HG02798 (cell line): ENCODE results near the gene CSTF1.
"Not testable (repeated sequence)": the region's sequence is repeated elsewhere in the genome, so short reads cannot be mapped to it uniquely, and the experiment has no call there.

ENCODE experiments used
- ATAC-seq: cut with Tn5 transposase; IDR thresholded peaks from one replicate; pipeline ENCODE4 v1.9.1; 2021; ENCODE audit warnings: mild to moderate bottlenecking; ENCODE audit not compliant: unreplicated experiment, poor library complexity

CSTF1 gene

DNA sequence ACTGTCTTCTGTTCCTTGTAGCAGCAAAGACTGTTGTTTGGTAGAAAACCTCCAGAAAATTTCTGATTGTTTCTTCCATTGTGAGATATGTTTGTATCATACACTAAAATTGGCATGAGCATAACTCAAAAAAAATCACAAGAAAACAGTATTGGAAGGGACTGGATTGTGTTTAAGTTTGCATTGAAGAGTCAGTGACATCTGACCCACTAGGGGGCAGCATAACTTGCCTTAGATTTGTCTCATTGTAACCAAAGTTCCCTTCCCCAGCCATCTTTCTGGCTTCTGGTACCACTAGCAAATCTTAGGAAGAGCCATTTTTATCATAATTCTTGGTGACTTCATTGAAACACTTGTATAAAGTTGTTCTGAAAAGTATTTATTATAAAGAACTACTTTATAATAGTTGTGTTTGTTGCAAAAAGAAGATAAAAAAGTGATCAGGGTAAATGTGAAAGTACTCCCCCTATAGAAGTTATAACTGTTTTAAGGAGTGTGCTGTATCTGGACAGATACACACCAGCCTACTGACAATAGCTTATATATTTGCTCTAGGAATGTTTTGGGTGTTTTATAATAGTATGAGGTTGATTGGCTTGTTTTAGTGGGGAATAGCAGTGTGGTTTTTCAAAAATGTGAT lies 7.7 kb downstream of the CSTF1 start:
- peak; percentile 70 for ATAC-seq

DNA sequence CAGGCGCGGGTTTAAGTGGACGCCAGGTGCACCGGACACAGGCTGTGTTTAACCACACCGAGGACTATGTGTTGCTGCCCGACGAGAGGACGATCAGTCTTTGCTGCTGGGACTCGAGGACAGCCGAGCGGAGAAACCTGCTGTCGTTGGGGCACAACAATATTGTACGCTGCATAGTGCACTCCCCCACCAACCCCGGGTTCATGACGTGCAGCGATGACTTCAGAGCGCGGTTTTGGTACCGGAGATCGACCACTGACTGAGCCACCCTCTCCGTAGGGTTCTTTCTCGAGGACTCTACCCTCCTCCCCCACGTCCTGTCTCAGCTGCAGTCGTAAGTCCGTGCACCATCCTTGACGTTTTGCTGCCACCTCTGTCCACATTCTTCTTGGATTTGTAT lies 11.0 kb downstream of the CSTF1 start:
- ATAC-seq = no peak

DNA sequence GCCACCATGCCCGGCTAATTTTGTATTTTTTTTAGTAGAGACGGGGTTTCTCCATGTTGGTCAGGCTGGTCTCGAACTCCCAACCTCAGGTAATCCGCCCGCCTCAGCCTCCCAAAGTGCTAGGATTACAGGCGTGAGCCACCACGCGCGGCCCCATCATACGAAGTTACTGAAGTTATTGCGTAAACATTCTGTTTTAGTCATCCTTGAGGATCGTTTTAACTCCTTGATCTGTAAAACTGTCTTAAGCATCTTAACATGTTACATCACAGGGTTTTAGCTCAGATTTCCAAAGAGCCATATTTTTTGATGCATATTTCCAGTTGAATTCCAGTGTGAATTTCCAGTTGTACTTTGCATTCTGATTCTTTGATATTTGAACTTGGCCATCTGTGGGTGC lies 12.9 kb downstream of the CSTF1 start:
- not testable (repeated sequence) for ATAC-seq

DNA sequence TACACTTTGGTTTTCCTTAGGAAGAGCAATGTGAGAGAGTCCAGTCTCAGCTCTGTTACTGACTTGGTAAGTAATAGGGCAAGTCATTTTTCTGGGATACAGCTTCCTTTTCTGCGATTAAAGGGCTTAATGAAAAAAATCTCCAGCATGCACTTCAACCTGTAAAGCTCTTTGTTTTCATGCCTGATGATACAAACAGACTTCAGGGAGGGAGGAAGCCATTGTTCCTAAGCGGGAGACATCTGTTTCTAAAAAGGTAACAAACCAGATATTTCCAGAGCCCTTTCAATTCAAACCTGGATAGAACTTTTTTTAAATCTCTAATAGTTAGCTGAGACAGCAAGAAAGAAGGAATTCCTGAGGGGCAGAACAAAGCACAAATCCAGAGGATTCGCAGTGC lies 14.5 kb downstream of the CSTF1 start:
- ATAC-seq = no peak

DNA sequence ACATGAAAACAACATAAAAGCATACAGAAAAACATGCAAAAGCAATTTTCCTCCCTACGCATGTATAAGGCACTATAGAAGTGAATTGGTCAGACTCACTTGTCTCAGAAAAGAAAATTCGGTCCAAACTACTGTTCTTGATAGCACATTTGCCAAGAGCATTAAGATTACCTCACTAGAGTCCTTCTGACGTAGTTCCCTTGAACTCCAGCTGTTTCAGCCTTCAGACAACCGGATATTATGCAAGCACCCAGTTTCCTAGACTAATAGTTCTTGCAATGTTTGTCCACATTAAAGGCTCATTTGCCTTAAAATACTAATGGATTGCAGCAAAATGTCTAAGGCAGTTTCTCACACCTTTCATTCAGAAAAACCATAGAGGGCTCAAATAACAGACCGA lies 17.1 kb downstream of the CSTF1 start:
- no peak for ATAC-seq

DNA sequence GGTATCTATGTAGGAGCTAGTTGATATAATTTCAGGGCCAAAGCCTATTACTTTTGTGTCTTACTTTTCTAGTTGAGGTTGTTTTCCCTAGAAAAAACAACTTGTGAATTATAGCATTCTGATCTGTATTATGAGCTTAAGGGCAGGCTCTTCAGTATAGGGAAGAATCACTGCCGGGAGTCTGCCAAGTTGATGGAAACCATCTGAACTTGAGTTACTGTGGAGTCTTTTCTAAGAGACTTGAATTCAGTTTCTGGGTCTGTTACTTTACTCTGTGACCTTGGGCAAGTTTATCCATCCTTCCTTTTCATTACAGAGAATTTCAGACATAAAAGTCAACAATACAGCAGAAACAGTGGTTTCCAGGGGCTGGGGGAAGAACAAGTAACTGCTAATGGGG lies 17.5 kb downstream of the CSTF1 start:
- no peak for ATAC-seq

DNA sequence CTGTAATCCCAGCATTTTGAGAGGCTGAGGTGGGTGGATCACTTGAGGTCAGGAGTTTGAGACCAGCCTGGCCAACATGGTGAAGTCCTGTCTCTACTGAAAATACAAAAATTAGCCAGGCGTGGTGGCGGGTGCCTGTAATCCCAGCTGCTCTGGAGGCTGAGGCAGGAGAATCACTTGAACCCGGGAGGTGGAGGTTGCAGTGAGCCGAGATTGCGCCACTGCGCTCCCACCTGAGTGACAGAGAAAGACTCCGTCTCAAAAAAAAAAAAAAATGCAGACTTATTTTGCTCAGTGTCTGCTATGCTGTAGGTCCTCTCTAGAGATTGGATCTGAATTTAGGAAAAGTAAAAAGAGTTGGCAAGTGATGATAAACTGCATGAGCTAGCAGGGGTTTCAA lies 18.8 kb downstream of the CSTF1 start:
- not testable (repeated sequence) for ATAC-seq

DNA sequence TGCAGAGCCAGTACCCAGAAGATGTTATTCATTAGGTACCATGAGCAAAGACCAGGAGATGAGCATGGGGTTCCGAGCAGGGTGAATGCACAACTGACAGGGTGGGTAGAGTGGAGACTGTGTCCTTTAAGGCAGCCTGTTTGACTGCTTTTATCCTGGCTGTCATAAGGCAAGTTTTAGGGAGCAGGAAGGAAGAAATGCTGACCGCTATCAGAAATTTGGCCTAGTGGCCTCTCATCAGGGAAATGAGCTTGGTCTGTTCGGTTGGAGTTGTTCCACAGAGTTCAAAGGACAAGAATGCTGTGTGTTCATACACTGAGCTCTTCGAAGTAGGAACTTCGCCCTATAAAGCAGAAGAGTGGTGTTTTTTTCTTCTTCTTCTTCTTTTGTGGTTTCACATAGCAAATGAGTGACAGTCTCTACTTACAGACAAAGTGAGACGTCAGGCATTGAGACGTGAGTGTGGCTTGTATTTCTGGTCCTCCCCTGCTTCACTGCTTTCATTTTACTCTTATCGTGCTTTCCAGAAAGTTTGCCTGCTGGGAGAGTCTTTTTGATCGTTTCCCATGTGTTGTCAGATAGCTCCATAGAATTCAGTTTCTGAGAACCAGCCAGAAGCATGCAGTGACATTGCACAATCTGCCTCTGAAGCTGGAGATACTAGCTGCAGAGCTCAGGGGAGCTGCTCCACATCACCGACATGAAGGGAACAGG lies 19.5 kb downstream of the CSTF1 start, which contains the start of gene CASS4:
Gene CASS4, plus strand, starts transcription at position 502 of the 714 bp plus-strand sequence. Its CDS starts 199 bp downstream, at position 701.
- ATAC-seq = peak; percentile 57

DNA sequence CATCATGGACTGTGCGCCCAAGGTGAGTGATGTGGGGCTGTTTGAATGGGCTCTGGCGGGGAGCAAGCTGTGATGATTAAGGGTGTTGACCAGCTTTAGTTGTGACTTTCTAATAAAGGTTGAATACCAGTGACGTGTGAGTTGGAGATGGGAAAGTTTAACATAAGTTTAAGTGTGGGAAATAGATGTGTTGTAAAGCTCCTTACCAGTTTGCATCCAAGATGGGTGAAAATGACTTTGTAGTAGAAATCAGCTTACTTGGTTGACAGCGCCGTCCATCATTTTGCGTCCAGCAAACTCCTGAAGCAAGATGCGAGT lies 20.0 kb downstream of the CSTF1 start:
- peak; percentile 21 for ATAC-seq

DNA sequence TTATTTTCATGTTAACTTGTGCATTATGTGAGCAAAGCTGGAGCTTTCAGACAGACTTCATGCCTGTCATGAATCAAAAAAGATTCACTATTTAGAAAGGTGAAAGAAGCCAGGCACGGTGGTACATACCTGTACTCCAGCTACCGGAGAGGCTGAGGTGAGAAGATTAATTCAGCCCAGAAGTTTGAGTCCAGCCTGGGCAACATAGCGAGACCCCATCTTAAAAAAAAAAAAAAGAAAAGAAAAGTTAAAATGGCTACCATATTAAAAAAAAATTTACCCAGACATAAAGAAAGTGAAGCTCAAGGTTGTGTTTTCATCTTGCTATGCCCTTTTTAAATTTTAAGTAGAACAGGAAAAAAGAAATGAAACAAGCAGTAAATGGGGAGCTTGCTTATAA lies 20.5 kb downstream of the CSTF1 start:
- ATAC-seq = no peak

DNA sequence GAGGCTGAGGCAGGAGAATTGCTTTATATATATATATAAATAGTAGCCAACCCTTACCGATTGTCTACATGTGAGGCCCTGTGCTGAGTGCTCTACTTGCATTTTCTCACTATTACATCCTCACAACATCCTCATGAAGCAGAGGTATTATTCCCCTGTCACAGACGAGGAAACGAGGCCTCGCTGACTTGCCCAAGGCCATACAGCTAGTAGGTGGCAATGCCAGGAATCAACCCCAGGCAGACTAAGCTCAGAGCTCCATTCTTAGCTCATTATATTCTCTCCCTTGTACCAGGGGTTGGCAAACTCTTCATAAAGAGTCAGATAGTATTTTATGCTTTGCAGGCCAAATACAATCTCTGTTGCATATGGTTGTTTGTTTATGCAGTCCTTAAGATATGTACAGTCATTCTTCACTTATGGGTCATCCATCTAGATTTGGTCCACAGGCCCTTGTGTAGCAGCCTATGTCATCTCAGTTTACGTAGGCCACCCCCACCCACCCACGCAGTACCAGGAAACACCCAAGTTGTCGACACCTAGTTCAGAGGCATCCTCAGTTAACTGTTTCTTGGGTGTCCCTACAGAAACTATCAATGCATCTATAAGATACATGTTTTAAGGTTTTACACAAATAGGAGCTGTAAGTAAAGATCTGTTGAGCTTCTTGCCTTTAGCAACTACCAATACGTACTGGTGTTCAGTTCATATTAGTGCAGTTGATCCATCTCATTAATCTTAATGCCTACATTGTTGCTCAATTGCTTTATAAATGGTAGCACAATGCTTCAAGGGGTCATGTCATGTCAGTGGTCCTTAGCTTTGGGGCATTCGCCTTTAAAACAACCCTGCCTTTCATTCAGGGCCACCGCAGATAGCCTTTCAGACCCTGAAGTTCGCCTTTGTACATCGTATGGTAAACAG lies 22.7 kb downstream of the CSTF1 start:
- ATAC-seq = no peak

DNA sequence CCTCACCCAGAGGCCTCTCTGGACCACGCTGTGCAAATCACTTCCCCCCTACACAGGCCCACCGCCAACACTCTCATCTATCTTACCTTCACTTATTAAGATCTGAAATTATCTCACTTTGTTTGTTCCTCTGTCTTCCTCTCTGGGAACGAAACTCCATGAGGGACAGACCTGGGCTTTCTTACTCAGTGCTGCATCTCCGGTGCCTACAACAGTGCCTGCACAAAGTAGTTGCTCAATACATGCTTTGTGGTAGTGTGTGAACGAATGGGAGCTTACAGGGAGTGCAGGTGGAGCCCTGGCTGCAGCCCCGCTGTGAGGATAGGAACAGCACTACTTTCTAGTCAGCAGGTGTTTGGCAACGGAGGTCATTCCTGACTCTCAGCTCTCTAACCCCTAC lies 25.0 kb downstream of the CSTF1 start:
- ATAC-seq = no peak

DNA sequence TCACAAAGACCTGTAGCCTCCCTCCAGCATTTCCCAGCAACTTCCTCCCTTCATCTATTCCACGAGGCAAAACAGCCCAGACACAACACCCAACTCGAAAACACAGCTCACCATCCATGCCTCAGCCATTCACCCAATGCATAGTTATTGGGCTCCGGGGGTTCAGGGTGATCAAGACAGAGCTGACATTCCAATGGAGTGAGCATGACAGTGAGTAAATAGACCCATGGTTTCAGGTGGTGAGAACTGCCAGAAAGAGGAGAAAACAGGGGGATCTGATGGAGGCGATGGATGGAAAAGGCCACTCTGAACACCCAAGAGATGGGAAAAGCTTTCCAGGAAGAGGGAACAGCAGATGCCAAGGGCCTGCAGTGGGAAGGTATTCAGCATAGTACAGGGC lies 25.5 kb downstream of the CSTF1 start:
- no peak for ATAC-seq

DNA sequence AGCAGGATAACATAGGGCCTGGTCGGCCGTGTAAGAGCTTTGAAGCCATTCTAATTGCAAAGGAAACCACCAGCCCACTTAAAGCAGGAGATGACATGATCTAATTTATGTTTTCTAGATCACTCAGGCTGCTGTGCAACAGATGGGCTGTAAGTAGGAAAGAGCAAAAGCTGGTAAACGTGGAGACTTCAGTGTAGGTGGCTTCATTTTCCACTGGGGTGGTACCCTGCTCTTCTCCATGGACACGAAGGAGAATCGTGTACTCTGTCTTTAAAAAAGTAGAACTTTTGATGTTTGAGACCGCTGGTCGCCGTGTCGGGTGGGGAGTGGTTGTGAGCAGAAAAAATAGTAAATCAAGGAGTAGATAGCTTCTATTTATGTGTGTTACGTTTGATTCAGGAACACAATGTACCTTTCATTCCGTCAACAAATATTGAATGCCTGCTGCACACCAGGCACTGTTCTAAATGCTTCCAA lies 26.0 kb downstream of the CSTF1 start:
- ATAC-seq = no peak

DNA sequence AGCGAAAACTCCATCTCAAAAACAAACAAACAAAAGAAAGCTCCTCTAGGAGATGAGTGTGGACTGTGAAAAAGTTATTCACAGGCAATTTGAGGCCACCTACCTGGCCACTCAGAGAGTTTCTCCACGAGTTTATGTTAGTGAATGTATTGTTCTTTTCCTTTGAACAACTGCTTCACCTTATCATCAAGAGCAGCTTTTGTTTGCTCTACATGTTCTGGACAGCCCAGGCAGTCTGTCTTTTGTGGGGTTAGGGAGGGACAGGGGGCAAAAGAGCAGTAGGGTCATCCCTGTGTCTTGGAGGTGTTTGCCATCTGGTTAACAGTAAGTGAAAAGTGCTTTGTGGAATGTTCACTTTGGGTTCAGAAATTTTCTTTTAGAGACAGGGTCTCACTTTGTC lies 27.6 kb downstream of the CSTF1 start:
- ATAC-seq = no peak

DNA sequence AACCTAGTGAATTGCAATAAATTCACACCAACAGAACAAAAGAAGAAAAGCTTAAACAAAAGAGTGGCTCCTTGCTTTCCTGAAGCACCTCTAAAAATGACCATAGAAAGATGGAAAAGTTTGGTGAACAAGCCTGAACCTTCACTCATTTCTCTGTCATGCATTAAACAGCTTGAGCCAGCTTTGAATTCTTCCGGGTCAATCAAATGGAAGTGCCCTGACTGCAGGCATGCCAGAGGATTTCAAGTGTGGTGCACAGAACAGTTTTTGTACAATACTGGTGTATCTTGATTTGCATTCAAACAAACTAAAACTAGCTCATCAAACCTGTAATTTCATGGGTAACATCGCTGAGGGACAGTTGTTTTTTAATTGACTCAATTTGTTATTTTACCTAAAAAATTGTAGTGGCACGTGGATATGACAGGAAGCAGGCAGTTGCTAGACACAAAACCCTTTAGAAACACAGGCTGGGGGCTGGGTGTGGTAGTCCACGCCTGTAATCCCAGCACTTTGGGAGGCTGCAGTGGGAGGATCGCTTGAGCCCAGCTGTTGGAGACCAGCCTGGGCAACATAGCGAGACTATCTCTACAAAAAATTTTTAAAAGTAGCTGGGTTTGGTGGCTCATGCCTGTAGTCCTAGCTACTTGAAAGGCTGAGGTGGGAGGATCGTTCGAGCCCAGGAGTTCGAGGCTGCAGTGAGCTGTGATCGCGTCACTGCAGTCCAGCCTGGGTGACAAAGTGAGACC lies 28.7 kb downstream of the CSTF1 start:
- ATAC-seq = no peak

DNA sequence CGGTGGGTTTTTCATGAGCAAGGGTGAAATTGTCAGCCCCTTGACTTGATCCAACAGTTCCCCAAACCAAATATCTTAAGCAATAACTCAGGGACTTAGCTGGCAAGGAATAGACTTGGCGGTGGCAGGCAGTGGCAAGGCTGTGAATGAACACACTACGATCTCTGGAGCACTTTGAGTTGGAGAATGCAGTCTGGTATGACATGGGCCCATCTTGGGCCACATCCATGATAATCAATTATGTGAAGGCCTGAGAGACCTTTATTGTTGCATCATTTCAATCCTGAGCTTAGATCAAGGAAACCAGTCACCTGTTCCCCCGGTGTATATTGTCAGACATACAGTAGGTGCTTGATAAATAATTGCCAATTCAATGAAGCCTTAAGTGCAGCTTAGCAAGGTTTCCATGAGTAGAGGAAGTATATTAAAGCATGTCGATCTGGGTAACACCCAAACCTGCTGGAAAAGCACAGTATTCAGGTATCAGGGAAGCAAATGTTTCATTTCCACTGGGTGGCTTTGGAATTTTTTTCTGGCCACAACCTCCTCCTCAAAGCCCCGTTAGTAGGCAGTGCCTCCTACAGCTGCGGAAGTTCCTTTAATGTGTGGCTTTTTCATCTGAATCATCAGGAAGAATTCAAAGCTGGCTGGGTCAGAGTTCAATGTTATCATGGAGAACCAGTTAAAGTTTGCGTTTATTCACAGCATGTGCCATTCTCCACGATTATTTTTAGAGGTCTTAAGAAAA lies 29.8 kb downstream of the CSTF1 start:
- no peak for ATAC-seq

DNA sequence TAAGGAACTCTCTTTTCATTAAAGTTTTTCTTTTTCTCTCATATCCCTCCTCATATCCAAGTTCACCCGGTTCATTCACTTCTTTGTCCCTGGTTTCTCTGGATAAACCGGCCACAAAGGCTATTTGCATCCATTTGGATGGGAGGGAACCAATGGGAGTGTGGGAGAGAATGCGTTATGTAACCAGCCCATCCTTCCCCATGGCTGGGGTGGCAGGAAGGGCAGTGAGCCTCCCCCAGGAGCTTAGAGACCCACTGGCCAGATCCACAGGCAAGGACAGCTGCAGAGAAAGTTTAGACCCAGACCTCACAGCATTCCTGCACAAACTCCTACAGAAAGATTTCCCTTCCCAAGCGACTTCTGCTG lies 30.4 kb downstream of the CSTF1 start:
- no peak for ATAC-seq

DNA sequence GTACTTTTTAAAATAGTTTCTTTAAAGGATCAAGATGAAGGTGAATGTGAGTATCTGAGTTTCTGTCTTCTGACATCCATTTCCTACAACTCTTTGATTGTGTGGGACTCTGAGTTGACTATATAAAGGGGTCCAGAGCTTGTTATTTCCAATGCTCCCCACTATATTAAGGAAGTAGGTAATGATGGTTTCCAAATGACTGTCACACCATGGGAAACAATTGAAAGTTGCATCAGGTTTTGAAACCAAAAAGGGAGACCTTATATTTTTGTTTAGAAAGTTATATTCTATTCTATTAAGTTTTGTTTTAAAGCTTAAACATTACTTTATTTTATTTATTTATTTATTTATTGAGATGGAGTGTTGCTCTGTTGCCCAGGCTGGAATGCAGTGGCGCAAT lies 30.8 kb downstream of the CSTF1 start:
- ATAC-seq = no peak

DNA sequence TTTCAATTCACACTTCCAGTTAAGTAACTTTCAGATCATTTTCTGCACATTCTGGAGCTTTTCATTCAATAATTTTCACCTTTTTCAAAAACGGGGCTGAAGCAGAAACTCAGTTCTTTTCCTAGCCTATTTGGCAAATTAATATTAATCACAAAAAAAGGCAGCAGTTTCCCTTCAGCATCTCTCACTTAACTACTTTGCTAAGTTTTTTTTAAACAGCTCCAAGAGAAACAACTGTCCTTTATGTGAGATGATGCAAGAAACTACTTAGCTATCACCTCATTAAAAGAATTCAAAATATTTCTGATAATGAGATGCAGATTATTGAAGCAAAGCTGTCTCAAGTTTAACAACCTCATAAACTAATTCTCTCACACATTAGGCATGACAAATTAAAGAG lies 31.4 kb downstream of the CSTF1 start:
- ATAC-seq = no peak
